Globus pallidus (tissue), 1 donor: ENCODE results near the gene RPA3.
"Not testable (repeated sequence)": the region's sequence is repeated elsewhere in the genome, so short reads cannot be mapped to it uniquely, and the experiment has no call there.

Experiments used
- DNase-seq: peaks from one replicate; pipeline ENCODE4 v3.0.0-alpha.2; 2015; ENCODE audit warnings: low spot score

RPA3 gene

GRCh38 chr7:7694542-7694941 lies 23.9 kb downstream of the RPA3 start:
- DNase-seq = no peak

- DNase-seq = no peak
Observed at GRCh38 chr7:7693881-7694280, 24.5 kb downstream of the RPA3 start.

DNA sequence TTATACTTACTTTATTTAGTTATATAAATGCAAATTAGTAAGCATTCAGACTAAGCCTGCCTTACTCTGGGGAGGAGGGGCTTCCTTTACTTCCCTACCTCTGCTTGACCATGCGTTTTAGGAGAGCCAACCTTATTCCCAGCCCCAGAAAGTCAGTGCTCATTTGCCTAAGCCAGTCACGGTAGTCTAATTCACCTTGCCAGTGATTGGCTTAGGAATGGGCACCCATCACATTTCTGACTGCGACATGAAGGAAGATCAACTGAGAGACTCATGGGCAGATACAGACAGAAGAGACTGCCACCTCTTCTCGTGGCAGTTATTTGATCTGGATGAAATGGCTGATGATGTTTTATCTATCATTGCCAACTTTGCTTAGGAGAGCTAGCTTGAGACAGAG lies 29.5 kb downstream of the RPA3 start:
- no peak for DNase-seq

- DNase-seq = no peak
Observed at GRCh38 chr7:7688310-7688709, 30.1 kb downstream of the RPA3 start.

GRCh38 chr7:7687800-7688199 lies 30.6 kb downstream of the RPA3 start:
- no peak for DNase-seq

DNA sequence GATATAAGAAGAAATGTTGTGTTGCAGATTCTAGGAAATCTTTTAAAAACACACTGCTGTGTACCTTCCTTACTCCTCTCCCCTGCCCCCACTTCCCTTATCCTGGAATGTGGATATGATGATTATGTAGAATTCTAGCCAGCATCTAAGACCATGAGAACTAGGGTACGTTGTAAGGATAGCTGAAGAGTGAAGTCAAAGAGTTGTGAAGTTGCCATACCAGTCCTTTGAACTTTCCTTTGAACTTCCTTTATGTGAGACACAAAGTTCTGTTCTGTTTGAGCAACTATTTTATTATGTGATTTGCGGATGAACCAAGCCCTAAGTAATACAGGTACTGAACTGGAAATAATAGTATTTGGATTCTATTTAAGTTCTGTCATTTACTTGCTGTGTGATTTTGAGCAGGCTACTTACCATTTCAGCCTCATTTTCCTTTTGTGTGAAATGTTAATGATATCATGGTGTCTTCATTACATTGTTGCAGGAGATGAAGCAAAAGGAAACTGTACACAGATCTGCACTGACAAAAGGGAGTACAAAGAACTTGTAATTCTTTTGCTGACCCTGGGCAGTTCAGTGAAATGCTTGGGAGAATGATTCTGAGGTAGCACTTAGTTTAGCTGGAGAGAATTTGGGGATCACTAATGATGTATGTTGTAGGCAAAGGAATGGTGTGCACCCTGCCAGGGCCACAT lies 31.4 kb downstream of the RPA3 start:
- no peak for DNase-seq

DNA sequence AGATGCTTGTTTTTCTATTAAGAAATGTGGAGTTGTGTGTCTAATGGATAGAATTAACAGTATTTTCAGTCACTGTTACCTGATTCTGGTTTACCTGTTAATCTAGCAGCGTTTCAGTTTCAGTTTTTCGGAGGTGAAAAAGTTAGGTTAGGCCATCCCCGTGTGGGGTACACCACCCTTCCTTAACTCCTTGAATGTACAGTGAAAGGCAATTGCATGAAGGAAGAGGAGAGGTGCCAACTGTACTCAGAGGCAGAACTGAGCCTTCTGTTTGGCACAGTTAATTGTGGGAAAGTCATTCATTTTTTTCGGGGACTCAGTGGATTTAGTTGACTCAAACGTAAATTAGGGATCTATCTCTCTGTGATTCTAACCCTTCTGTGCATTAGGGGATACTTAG lies 35.5 kb downstream of the RPA3 start:
- DNase-seq = no peak

- DNase-seq = no peak
Observed at GRCh38 chr7:7681936-7682329, 36.5 kb downstream of the RPA3 start.

GRCh38 chr7:7681191-7681935 lies 37.0 kb downstream of the RPA3 start:
- DNase-seq = peak; percentile 83

- not testable (repeated sequence) for DNase-seq
Observed at GRCh38 chr7:7679640-7680039, 38.8 kb downstream of the RPA3 start.

GRCh38 chr7:7675686-7676085 lies 42.7 kb downstream of the RPA3 start:
- no peak for DNase-seq

DNA sequence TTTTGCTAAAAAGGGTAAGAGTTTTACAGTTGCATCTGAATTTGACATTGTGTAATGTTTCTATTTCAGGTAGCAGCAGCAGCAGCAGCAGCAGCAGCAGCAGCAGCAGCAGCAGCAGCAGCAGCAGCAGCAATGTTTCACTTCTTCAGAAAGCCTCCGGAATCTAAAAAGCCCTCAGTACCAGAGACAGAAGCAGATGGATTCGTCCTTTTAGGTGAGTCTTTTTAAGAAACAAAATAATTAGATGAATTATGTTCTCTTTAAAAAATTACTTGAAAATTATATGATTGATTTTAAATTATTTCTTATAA lies 45.2 kb downstream of the RPA3 start:
- no peak for DNase-seq

DNA sequence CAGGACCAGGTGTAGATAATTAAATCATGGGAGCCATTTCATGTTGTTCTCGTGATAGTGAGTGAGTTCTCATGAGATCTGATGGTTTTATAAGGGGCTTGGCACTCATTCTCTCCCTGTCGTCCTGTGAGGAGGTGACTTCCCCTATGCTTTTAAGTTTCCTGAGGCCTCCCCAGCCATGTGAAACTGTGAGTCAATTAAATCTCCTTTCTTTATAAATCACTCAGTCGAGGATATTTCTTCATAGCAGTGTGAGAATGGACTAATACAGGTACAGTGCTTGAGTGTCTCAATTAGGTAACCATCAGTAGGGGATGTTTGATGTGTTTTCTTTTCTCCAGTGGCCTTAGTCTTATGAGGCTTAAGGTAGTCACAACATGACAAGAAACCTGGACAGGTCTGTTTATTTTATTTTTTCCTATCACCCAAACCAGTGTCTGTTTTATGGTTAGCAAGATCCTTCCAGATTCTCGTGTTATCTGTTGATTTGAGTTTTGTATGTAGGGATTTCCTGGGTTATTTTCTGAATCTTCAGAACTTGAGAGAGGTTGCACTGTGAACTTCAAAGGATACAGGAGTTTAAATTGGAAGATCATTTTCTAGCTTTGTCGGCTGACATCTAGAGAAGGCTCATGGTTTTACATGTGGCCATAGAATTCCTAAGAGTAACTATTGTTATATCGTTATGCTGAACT lies 45.7 kb downstream of the RPA3 start:
- DNase-seq = no peak

DNA sequence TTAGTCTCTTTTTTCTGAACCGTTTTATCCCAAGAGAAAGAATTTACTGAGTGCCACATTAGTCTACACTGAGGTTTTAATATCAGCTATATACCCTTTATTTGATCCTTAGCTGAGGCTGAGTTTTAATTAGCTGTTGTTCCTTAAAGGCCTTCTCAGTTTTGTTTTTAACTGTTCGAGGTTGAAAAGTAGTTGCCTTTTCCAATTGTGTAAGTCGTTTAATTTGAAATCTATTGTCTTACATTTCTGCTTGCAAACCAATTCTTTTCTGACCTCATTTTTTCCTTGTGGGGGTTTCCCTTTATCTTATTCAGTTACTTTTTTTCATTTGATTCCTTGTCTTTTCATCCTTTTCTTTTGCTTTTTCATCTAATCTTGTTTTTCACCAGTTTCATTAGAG lies 47.0 kb downstream of the RPA3 start:
- DNase-seq = no peak

DNA sequence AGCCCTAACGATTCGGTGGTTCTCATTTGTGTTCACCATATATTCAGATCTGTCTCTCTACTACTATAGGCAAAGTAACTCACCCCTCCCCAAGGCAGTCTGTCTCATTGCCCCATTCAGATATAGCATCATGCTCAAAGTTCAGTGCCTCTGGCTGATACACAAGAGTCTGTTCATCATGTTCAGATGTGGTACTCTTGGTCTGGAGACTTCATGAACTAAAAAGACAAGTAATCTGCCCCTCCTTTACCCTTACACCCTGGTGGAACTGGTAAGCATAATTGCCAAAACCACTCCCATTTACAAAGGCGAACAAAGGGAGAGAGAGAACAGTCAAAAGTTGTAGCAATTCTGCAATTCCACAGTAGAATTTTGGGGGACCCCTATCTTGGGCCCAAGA lies 47.9 kb downstream of the RPA3 start:
- DNase-seq = no peak

- DNase-seq = no peak
Observed at GRCh38 chr7:7668706-7669105, 49.7 kb downstream of the RPA3 start.

- no peak for DNase-seq
Observed at GRCh38 chr7:7667187-7667586, 51.2 kb downstream of the RPA3 start.

DNA sequence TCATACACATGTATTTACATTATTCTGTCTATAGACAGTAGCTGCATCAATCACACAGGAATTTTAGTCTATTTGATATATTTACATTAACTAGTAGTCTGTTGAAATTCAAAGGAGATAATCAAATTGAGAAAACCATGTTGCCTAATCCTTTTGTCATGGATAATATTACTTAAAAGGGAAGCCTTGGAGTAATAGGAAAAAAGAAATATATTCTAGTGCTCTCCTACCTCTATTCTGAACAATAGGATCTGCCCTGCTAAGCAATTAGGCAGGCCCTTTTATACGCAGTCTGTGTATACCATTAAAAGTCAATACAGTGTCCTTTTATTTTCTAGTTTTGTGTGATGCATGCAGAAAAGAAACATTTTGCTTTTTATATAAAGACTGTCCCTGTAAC lies 53.4 kb downstream of the RPA3 start:
- DNase-seq = no peak

- DNase-seq = no peak
Observed at GRCh38 chr7:7664291-7664690, 54.1 kb downstream of the RPA3 start.

GRCh38 chr7:7662527-7662926 lies 55.9 kb downstream of the RPA3 start:
- DNase-seq = no peak

DNA sequence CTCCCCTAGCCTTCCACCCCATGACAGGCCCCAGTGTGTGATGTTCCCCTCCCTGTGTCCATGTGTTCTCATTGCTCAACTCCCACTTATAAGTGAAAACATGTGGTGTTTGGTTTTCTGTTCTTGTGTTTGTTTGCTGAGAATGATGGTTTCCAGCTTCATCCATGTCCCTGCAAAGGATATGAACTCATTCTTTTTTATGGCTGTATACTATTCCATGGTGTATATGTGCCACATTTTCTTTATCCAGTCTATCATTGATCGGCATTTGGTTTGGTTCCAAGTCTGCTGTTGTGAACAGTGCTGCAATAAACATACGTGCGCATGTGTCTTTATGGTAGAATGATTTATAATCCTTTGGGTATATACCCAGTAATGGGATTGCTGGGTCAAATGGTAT lies 61.9 kb downstream of the RPA3 start:
- DNase-seq = not testable (repeated sequence)

GRCh38 chr7:7654964-7655715 lies 63.3 kb downstream of the RPA3 start:
- DNase-seq = no peak
